K562 (cell line): ENCODE measurements around the gene KRTAP4-16. TPM values are rescaled to one million over a fixed set of nuclear protein-coding genes. Genes with fewer than 3 reads are reported as not detected.

ENCODE experiments used
- ATAC-seq: fragments of 200-7000 bp; cut with Tn5 transposase; 3 replicates; pipeline ENCODE4 v1.9.1; 2020; ENCODE audit warnings: moderate library complexity
- BruUV-seq: library from RNA; stranded (reverse); fragments of 400-500 nt; replicated peaks from 2 replicates; lab custom pipeline; 2021; lab: Mats Ljungman, UMichigan
- CTCF ChIA-PET: fragments of 300-600 bp; formaldehyde crosslinking; extraction: SDS; loops from one replicate; lab custom pipeline; 2021; ENCODE audit warnings: low intra/inter-chr PET ratio; lab: Yijun Ruan, JAX
- POLR2A ChIA-PET: fragments of 300-600, 350-650 bp; sonication (Branson Sonifier 250); formaldehyde crosslinking; extraction: SDS; loops from one replicate; lab custom pipeline; 2021; ENCODE audit warnings: antibody characterized with exemption, inconsistent platforms; lab: Yijun Ruan, JAX
- DNase-seq, 4 experiments: peaks; one replicate each; pipeline versions ENCODE4 v3.0.0 to v3.0.0-alpha.2; 2011 to 2018; ENCODE audit warnings: low spot score in 3 of 4, mixed read lengths in 3 of 4; ENCODE audit errors: extremely low read depth in 1 of 4
- FAIRE-seq: peaks from 2 replicates; lab custom pipeline; 2011; peaks lifted over from hg19 to GRCh38; lab: Jason Lieb, UNC
- H2AFZ ChIP-seq: 2 replicates; pipeline ENCODE4 v1.6.0; 2011; ENCODE audit warnings: low read depth, low read length, control low read depth, inconsistent platforms
- H3K27ac ChIP-seq: fragments of 200-600 bp; 3 replicates; pipeline ENCODE4 v1.8.0; 2011; ENCODE audit warnings: low read depth, mild to moderate bottlenecking, control low read depth, inconsistent platforms, low read length, moderate library complexity, mixed read lengths; ENCODE audit errors: extremely low read depth
- H3K27me3 ChIP-seq, 2 experiments: fragments of 300-600 bp in 1 of 2; 2 replicates in 1 of 2; 3 replicates in 1 of 2; pipeline versions ENCODE4 v1.6.0 to v1.8.0; 2011; ENCODE audit warnings: inconsistent platforms in 2 of 2, low read length in 2 of 2, mild to moderate bottlenecking in 1 of 2, mixed read lengths in 1 of 2, moderate library complexity in 1 of 2; ENCODE audit not compliant: control insufficient read depth in 2 of 2, insufficient read depth in 2 of 2
- H3K36me3 ChIP-seq: fragments of 300-600 bp; 3 replicates; pipeline ENCODE4 v1.8.0; 2011; ENCODE audit warnings: mild to moderate bottlenecking, low read length, inconsistent platforms; ENCODE audit not compliant: control insufficient read depth, insufficient read depth
- H3K4me1 ChIP-seq, 2 experiments: fragments of 200-600 bp in 1 of 2; replicated peaks in 1 of 2; 2 replicates in 1 of 2; 3 replicates in 1 of 2; pipeline versions ENCODE4 v1.5.1 to v1.8.0; 2011; ENCODE audit warnings: inconsistent platforms in 2 of 2, low read length in 2 of 2, mild to moderate bottlenecking in 1 of 2, mixed read lengths in 1 of 2, moderate library complexity in 1 of 2; ENCODE audit not compliant: control insufficient read depth in 2 of 2, insufficient read depth in 2 of 2
- H3K4me2 ChIP-seq: 2 replicates; pipeline ENCODE4 v1.6.1; 2011; ENCODE audit warnings: low read length, control low read depth, inconsistent platforms, mixed read lengths; ENCODE audit not compliant: insufficient read depth
- H3K4me3 ChIP-seq: fragments of 200-600 bp; sonication (generic), shearing (Covaris generic); 2 replicates; pipeline ENCODE4 v1.5.1; 2016; ENCODE audit warnings: control low read depth, inconsistent platforms
- H3K79me2 ChIP-seq: fragments of 200-600 bp; 3 replicates; pipeline ENCODE4 v1.8.0; 2011; ENCODE audit warnings: low read length, inconsistent platforms; ENCODE audit not compliant: control insufficient read depth, insufficient read depth
- H3K9ac ChIP-seq, 2 experiments: 2 replicates each; pipeline versions ENCODE4 v1.6.0 to v1.6.1; 2011; ENCODE audit warnings: low read depth in 2 of 2, low read length in 2 of 2, control low read depth in 1 of 2, inconsistent platforms in 1 of 2, mild to moderate bottlenecking in 1 of 2, mixed read lengths in 1 of 2; ENCODE audit not compliant: insufficient read depth in 1 of 2
- H3K9me1 ChIP-seq: one replicate; pipeline ENCODE4 v1.6.0; 2011; ENCODE audit warnings: inconsistent platforms, mild to moderate bottlenecking, low read length, moderate library complexity; ENCODE audit not compliant: control insufficient read depth, insufficient read depth
- H3K9me3 ChIP-seq: replicated peaks from 2 replicates; pipeline ENCODE4 v1.5.1; 2011; ENCODE audit warnings: low read depth, low read length, inconsistent platforms; ENCODE audit not compliant: control insufficient read depth, insufficient read depth
- H4K20me1 ChIP-seq: replicated peaks from 2 replicates; pipeline ENCODE4 v1.6.1; 2011; ENCODE audit warnings: low read length, inconsistent platforms, mixed read lengths; ENCODE audit not compliant: control insufficient read depth, insufficient read depth
- ELF4 ChIP-seq: fragments of 450-650 bp; formaldehyde crosslinking; IDR thresholded peaks from 2 replicates; pipeline ENCODE4 v1.4.0; 2022; ENCODE audit warnings: missing genetic modification characterization
- FIP1L1 ChIP-seq: fragments of 200-400 bp; formaldehyde crosslinking; IDR thresholded peaks from 2 replicates; pipeline ENCODE4 v1.6.1; 2018; ENCODE audit warnings: mild to moderate bottlenecking, low read depth, low read length; ENCODE audit not compliant: poor library complexity, severe bottlenecking
- POLR2AphosphoS2 ChIP-seq: IDR thresholded peaks from 2 replicates; pipeline ENCODE4 v1.6.1; 2012; ENCODE audit warnings: low read length, improper control_type of control experiment
- POLR3G ChIP-seq: IDR thresholded peaks from 2 replicates; pipeline ENCODE4 v1.6.1; 2011; ENCODE audit not compliant: insufficient read length, insufficient replicate concordance; ENCODE audit errors: extremely low read depth
- PTRF ChIP-seq: fragments of 450-650 bp; IDR thresholded peaks from 2 replicates; pipeline ENCODE4 v1.6.1; 2016; ENCODE audit warnings: mild to moderate bottlenecking, missing genetic modification characterization, missing compliant biosample characterization
- TEAD1 ChIP-seq, 2 experiments: fragments of 450-650 bp in 1 of 2; sonication (generic) in 1 of 2; formaldehyde crosslinking; IDR thresholded peaks; 2 replicates each; pipeline versions ENCODE4 v1.4.0 to v1.8.0; 2020 to 2022; ENCODE audit warnings: mild to moderate bottlenecking in 2 of 2, missing genetic modification reagents in 1 of 2
- WGBS: fragments of 100-300 bp; shearing (Covaris generic); methylation state at CpG from one replicate; pipeline ENCODE4 v1.1.6; 2016; ENCODE audit warnings: low coverage, mixed read lengths; ENCODE audit not compliant: insufficient coverage; ENCODE audit errors: missing lambda C conversion rate; 5-methylcytosine and 5-hydroxymethylcytosine counted together
- in situ Hi-C: fragments of 300-500 bp; cut with MboI; formaldehyde crosslinking; loops from 4 replicates; pipeline ENCODE4 v1.15.0; 2018; ENCODE audit warnings: inconsistent platforms, mixed read lengths
- intact Hi-C: fragments of 100-400 bp; cut with micrococcal nuclease; formaldehyde crosslinking; loops from 2 replicates; pipeline ENCODE4 v1.14.2; 2022
- polyA plus RNA-seq, 8 experiments: library from polyadenylated mRNA; depleted of rRNA in 4 of 8; stranded (reverse) in 5 of 8; unstranded in 3 of 8; fragments of >200 nt; fragmentation: Nextera tagmentation in 2 of 8; fragmentation: Illumina TruSeq in 1 of 8; extraction: Ambion mirVana in 2 of 8; extraction: Trizol in 1 of 8; gene quantifications; 2 replicates each; pipeline versions ENCODE4 v1.2.1 to v1.2.3, GENCODE V29; 2011 to 2014; ENCODE audit warnings: inconsistent platforms in 1 of 8, missing spikeins in 1 of 8
- total RNA-seq, 7 experiments: library from RNA; depleted of rRNA in 6 of 7; stranded (reverse); fragments of >200 nt in 6 of 7; fragmentation: Illumina TruSeq in 2 of 7; extraction: Trizol in 2 of 7; gene quantifications; 2 replicates each; pipeline versions ENCODE4 v1.2.1 to v1.2.3, GENCODE V29; 2011 to 2021; ENCODE audit warnings: low replicate concordance in 1 of 7
- TF ChIP-seq, protein P1 (sequence below): fragments of 250-450 bp; sonication (Bioruptor Pico); IDR thresholded peaks from 2 replicates; pipeline ENCODE4 v1.5.0; 2021

Gene KRTAP4-16
- total and polyA plus RNA-seq, 9 of the 15 experiments (the other 6 are each of a cell fraction or from before 2014, with no cell fraction given) = not detected

GRCh38 chr17:41133880-41134735, 32.1 kb upstream of the KRTAP4-16 start:
- CTCF ChIA-PET = no interaction called here
- 0% methylated on average over 2 of the region's 2 CpGs for WGBS
- intact Hi-C loops = no loop called here
- no peaks in the 10 kb centered on the region for H4K20me1 ChIP-seq
- TF ChIP-seq, protein P1, sequence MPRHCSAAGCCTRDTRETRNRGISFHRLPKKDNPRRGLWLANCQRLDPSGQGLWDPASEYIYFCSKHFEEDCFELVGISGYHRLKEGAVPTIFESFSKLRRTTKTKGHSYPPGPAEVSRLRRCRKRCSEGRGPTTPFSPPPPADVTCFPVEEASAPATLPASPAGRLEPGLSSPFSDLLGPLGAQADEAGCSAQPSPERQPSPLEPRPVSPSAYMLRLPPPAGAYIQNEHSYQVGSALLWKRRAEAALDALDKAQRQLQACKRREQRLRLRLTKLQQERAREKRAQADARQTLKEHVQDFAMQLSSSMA (CRISPR knock-in tag) = no peak
- TF ChIP-seq PTRF (tag) (no peak), POLR3G (no peak), POLR2AphosphoS2 (no peak), FIP1L1 (no peak), TEAD1 (CRISPR knock-in tag; IDR thresholded peaks at IDR 0.05) (no peak), ELF4 (CRISPR knock-in tag) (no peak)
- TF ChIP-seq, all 486 proteins: peak for 0
- no peaks in the 10 kb centered on the region for H3K9me3 ChIP-seq
- no peak overlapping the region for H3K27ac ChIP-seq
- no peak overlapping the region for H3K4me2 ChIP-seq
- no peaks in the 10 kb centered on the region for H3K27me3 ChIP-seq
- POLR2A ChIA-PET = interaction anchor here (0.7 kb wide), 1 partner anchor 118 kb away, joined by 3 read pairs; no protein-coding TSS in a partner anchor
- BruUV-seq = no TSS peak
- no peaks in the 10 kb centered on the region for H3K9me1 ChIP-seq
- FAIRE-seq (no peak), DNase-seq (no peak), ATAC-seq (no peak)
- H3K4me3 ChIP-seq = no peak overlapping the region
- H3K4me1 ChIP-seq = no peaks in the 10 kb centered on the region
- no peaks in the 10 kb centered on the region for H3K79me2 ChIP-seq
- no peaks in the 10 kb centered on the region for H3K36me3 ChIP-seq
- no peak overlapping the region for H3K9ac ChIP-seq
- in situ Hi-C loops = no loop called here
- H2AFZ ChIP-seq = no peak overlapping the region
